ENCODE measurements around the gene KRTAP1-1.
"Not testable (repeated sequence)": the region's sequence is repeated elsewhere in the genome, so short reads cannot be mapped to it uniquely, and the experiment has no call there.

KRTAP1-1 gene

GRCh38 chr17:41069031-41069430 is 27.8 kb upstream of the KRTAP1-1 start:
- Histone ChIP-seq H3F3A (ENCODE audit: low read depth) (no peaks in the 10 kb centered on the region), H3K4me1 (ENCODE audit: insufficient read depth, low read length, poor library complexity, severe bottlenecking) (peaks cover 8% of the 10 kb centered on the region), H2AFZ (ENCODE audit: low read length) (no peak overlapping the region), H3K4me3 (ENCODE audit: low read length, poor library complexity, severe bottlenecking) (no peak overlapping the region), H4K20me1 (ENCODE audit: insufficient read depth, low read length, poor library complexity, severe bottlenecking) (no peaks in the 10 kb centered on the region), H3K27me3 (ENCODE audit: insufficient read depth, low read length, poor library complexity, severe bottlenecking) (no peaks in the 10 kb centered on the region), H3K9me2 (replicated peaks; ENCODE audit: low read depth, low read length) (no peaks in the 10 kb centered on the region), H3K36me3 (ENCODE audit: insufficient read depth, low read length) (no peaks in the 10 kb centered on the region), H3K9ac (ENCODE audit: low read depth, low read length, poor library complexity, severe bottlenecking) (no peak overlapping the region), H3K79me2 (ENCODE audit: insufficient read depth, low read length) (no peaks in the 10 kb centered on the region), H3K4me2 (ENCODE audit: low read depth, low read length, poor library complexity, severe bottlenecking) (no peak overlapping the region), H3K9me3 (ENCODE audit: insufficient read depth, low read depth, low read length) (no peaks in the 10 kb centered on the region)
- TF ChIP-seq CTCF (conservative IDR thresholded peaks at IDR 0.05; ENCODE audit: low read length): no peak
- TF ChIP-seq EZH2phosphoT487 (IDR thresholded peaks at IDR 0.05; ENCODE audit: borderline replicate concordance): no peak

- Histone ChIP-seq H3F3A (ENCODE audit: low read depth) (no peaks in the 10 kb centered on the region), H3K4me3 (ENCODE audit: low read length, poor library complexity, severe bottlenecking) (no peak overlapping the region), H3K9me2 (replicated peaks; ENCODE audit: low read depth, low read length) (no peaks in the 10 kb centered on the region), H3K9ac (ENCODE audit: low read depth, low read length, poor library complexity, severe bottlenecking) (no peak overlapping the region), H4K20me1 (ENCODE audit: insufficient read depth, low read length, poor library complexity, severe bottlenecking) (no peaks in the 10 kb centered on the region), H3K4me1 (ENCODE audit: insufficient read depth, low read length, poor library complexity, severe bottlenecking) (peaks cover 8% of the 10 kb centered on the region), H3K27me3 (ENCODE audit: insufficient read depth, low read length, poor library complexity, severe bottlenecking) (no peaks in the 10 kb centered on the region), H2AFZ (ENCODE audit: low read length) (no peak overlapping the region), H3K36me3 (ENCODE audit: insufficient read depth, low read length) (no peaks in the 10 kb centered on the region), H3K79me2 (ENCODE audit: insufficient read depth, low read length) (no peaks in the 10 kb centered on the region), H3K4me2 (ENCODE audit: low read depth, low read length, poor library complexity, severe bottlenecking) (no peak overlapping the region), H3K9me3 (ENCODE audit: insufficient read depth, low read depth, low read length) (no peaks in the 10 kb centered on the region)
- no peak for TF ChIP-seq EZH2phosphoT487 (IDR thresholded peaks at IDR 0.05; ENCODE audit: borderline replicate concordance)
- no peak for TF ChIP-seq CTCF (conservative IDR thresholded peaks at IDR 0.05; ENCODE audit: low read length)
Observed at GRCh38 chr17:41067281-41067680, 26.0 kb upstream of the KRTAP1-1 start.

GRCh38 chr17:41065829-41066624 is 24.8 kb upstream of the KRTAP1-1 start, which contains the start of gene KRTAP2-4:
Gene KRTAP2-4, minus strand, starts transcription at chr17:41065879. Its CDS starts 34 bp downstream, at chr17:41065845.
- Histone ChIP-seq H3K4me3 (ENCODE audit: low read length, poor library complexity, severe bottlenecking) (no peak within 1 kb of the TSS), H3K4me2 (ENCODE audit: low read depth, low read length, poor library complexity, severe bottlenecking) (no peak within 1 kb of the TSS), H3F3A (ENCODE audit: low read depth) (no peaks in the 10 kb centered on the region), H3K9ac (ENCODE audit: low read depth, low read length, poor library complexity, severe bottlenecking) (no peak within 1 kb of the TSS), H3K36me3 (ENCODE audit: insufficient read depth, low read length) (no peaks in the 10 kb centered on the region), H3K4me1 (ENCODE audit: insufficient read depth, low read length, poor library complexity, severe bottlenecking) (peaks cover 8% of the 10 kb centered on the region), H3K9me3 (ENCODE audit: insufficient read depth, low read depth, low read length) (no peaks in the 10 kb centered on the region), H2AFZ (ENCODE audit: low read length) (no peak within 1 kb of the TSS), H3K79me2 (ENCODE audit: insufficient read depth, low read length) (no peaks in the 10 kb centered on the region), H4K20me1 (ENCODE audit: insufficient read depth, low read length, poor library complexity, severe bottlenecking) (no peaks in the 10 kb centered on the region), H3K9me2 (replicated peaks; ENCODE audit: low read depth, low read length) (no peaks in the 10 kb centered on the region), H3K27me3 (ENCODE audit: insufficient read depth, low read length, poor library complexity, severe bottlenecking) (no peaks in the 10 kb centered on the region)
- TF ChIP-seq EZH2phosphoT487 (IDR thresholded peaks at IDR 0.05; ENCODE audit: borderline replicate concordance) (no peak), CTCF (conservative IDR thresholded peaks at IDR 0.05; ENCODE audit: low read length) (no peak)

- not testable (repeated sequence) for H3K4me3 ChIP-seq (ENCODE audit: low read length, poor library complexity, severe bottlenecking); H3K4me1 ChIP-seq (ENCODE audit: insufficient read depth, low read length, poor library complexity, severe bottlenecking); H3K9me3 ChIP-seq (ENCODE audit: insufficient read depth, low read depth, low read length); H3K36me3 ChIP-seq (ENCODE audit: insufficient read depth, low read length); H3K79me2 ChIP-seq (ENCODE audit: insufficient read depth, low read length); H3F3A ChIP-seq (ENCODE audit: low read depth); H3K9me2 ChIP-seq (replicated peaks; ENCODE audit: low read depth, low read length); H4K20me1 ChIP-seq (ENCODE audit: insufficient read depth, low read length, poor library complexity, severe bottlenecking); H3K9ac ChIP-seq (ENCODE audit: low read depth, low read length, poor library complexity, severe bottlenecking); H3K27me3 ChIP-seq (ENCODE audit: insufficient read depth, low read length, poor library complexity, severe bottlenecking); H2AFZ ChIP-seq (ENCODE audit: low read length); H3K4me2 ChIP-seq (ENCODE audit: low read depth, low read length, poor library complexity, severe bottlenecking)
Observed at GRCh38 chr17:41065016-41065689, 23.9 kb upstream of the KRTAP1-1 start.

All from Loucy (cell line).